Middle frontal gyrus (tissue), 1 donor: ENCODE results near the gene PRKN.
"Not testable (repeated sequence)": the region's sequence is repeated elsewhere in the genome, so short reads cannot be mapped to it uniquely, and the experiment has no call there.

Experiments
- DNase-seq: peaks from one replicate; pipeline ENCODE4 v3.0.0-alpha.2; 2015; ENCODE audit warnings: low spot score; ENCODE audit errors: extremely low spot score

Gene PRKN

DNA sequence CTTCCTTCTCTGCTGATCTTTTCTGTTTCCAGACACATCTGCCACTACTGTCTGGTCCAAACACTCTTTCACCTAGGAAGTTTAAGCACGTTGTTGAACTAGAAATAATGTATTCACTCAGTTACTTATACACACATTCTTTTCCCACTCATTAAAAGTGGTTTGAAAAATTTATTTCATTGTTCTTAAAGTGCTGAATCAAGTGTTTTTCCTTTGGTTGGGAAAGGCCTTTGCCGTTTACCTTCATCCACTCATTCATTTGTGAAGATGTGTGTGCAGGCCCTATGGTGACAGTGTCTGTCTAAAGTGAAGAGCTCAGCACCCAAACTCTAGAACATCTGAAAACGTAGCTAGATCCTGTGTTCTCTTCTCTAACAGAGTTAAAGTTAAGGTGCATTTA, 1389.6 kb downstream of the PRKN start:
- no peak for DNase-seq

DNA sequence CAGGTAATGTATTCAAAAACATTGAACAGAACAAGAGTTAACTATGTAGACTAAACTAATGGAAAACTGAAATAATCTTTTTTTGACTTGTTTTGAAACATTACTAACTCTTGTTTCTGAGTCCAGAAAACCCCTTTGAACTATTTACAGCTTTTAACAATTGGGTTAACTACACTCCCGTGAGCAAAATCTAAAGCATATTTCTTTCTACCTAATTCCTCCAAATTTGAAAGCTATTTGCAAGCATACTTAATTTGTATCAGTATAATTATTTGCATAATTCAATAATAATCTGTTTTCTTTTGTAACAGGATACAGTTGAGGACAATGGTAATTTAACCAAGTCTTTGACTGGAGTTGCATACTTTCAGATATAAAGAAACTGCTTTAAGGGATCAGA, 1391.1 kb downstream of the PRKN start:
- DNase-seq = no peak

DNA sequence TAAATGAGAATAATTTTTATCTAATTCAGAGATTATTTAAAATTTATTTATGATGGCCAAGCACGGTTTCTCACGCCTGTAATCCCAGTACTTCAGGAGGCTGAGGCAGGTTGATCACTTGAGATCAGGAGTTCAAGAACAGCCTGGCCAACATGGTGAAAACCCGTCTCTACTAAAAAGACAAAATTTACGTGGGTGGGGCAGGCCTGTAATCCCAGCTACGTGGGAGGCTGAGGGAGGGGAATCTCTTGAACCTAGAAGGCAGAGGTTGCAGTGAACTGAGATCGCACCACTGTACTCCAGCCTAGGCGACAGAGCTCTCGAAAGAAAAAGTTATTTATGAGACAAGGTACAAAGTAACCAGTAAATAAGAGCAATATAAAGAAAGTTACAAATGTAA, 1394.2 kb downstream of the PRKN start:
- no peak for DNase-seq

DNA sequence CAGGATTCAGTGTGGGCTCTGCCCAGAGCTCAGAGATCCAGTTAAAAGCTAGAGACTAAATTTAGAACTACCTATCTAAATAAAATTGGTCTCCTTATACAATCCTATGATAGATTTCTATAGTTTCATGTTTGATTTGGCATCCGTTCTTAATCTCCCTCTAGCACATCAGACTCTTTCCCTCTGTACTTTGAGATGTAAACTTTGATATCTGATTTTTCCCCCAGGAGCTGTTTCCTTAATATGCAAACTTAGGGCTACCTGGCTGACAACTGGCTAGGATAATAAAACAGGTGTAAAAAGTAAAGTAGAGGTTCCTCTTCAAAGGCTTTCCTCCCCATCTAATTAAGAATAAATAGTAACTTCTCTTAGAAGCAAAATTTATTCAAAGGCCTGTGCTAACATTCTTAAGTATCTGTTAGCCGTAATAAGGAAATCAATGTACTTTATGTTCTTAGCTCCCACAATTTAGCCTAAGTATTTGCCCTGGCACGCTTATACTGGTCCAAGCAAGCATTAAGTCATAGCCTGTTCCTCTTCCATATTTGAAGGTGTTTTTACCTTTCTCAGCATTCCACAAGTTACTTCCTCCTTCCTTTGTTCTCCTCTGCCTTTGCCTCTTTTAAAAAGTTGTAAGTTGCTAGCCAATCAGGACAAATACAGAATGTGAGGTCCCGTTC, 1396.0 kb downstream of the PRKN start:
- not testable (repeated sequence) for DNase-seq

DNA sequence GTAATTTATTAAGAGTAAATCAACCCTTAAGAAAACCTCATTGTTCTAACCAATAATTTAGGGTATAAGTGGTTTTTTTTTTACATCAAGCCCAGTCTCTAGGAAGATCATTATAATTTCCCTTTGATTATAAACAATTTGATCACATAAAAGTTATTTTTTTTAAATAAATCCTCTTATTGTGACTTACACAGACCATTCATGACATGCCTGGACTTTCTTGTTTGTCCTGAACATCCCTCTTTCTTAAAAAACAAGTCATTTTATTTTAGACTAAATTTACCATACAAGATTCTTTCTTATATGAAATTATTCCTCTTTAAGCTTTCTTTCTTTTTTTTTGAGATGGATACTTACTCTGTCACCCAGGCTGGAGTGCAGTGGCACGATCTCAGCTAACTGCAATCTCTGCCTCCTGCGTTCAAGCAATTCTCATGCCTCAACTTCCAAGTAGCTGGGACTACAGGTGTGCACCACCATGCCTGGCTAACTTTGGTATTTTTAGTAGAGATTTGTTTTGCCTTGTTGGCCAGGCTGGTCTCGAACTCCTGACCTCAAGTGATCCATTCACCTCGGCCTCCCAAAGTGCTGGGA, 1400.1 kb downstream of the PRKN start:
- DNase-seq = no peak

DNA sequence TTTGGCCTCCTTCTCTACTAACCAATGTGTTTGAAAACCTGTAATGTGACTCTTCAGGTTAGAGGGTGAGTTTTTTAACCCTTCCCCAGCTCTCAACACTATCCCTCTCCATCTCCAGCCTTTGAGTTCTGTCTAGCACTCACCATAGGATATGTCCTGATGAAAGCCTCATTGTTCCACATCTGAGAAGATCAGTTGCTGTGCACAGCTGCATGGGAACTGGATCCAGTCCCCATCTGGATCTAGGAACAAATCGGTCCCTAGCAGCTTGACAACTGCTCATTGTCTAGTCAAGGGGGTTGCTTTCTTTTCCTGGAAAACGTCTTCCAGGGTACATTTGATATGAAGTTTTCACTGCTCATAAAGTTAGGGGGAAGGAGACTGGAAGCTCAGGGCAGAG, 1408.3 kb downstream of the PRKN start:
- peak; percentile 69 for DNase-seq

DNA sequence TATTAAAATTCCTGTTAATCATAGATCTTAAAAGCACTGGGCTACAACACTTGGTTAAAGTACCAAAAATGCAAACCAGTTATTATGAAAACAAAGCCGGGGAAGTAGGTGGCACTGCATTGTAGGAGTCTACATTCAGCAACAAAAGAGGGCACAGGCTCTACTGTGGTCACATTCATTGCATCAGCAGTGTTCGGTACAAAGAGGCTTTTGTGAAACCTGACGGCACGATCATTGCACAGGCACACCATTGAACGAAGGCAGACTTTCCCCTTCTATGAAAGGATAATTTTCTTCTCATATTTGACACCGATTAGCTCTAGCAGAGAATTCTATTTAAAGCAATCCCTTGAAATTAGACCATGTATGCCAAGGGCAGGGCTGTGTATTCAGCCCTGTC, 1409.1 kb downstream of the PRKN start:
- DNase-seq = peak; percentile 53

DNA sequence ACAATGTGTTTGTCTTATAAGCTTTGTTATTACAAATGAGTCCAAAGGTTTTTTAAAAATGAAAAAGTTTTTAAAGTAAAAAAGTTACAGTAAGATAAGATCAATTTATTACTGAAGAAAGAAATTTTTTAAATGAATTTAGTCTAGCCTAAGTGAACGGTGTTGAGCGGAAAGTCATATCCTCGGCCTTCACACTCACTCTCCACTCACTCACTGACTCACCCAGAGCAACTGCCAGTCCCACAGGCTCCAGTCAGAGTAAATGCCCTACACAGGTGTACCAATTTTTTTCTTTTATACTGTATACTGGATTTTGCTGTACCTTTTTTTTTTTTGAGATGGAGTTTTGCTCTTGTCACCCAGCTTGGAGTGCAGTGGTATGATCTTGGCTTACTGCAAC, 1411.0 kb downstream of the PRKN start:
- DNase-seq = no peak

DNA sequence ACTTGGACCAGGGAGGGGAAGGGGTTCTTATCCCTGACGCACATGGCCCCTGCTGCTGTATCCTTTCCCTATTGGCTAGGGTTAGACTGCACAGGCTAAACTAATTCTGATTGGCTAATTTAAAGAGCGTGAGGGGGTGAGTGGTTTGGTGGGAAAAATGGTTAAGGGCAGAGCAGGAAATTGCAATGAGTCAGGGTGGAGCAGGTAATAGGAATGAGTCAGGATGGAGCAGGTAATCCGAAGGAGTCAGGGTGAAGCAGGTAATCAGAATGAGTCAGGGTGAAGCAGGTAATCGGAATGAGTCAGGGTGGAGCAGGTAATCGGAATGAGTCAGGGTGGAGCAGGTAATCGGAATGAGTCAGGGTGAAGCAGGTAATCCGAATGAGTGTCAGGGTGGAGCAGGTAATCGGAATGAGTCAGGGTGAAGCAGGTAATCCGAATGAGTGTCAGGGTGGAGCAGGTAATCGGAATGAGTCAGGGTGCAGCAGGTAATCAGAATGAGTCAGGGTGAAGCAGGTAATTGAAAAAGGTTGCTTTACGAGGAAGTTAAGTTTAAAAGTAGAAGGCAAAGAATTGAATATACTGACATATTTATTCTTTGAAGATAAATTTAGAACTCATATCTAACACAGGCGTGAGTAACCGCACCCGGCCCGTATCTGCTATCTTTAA, 1412.2 kb downstream of the PRKN start:
- not testable (repeated sequence) for DNase-seq

DNA sequence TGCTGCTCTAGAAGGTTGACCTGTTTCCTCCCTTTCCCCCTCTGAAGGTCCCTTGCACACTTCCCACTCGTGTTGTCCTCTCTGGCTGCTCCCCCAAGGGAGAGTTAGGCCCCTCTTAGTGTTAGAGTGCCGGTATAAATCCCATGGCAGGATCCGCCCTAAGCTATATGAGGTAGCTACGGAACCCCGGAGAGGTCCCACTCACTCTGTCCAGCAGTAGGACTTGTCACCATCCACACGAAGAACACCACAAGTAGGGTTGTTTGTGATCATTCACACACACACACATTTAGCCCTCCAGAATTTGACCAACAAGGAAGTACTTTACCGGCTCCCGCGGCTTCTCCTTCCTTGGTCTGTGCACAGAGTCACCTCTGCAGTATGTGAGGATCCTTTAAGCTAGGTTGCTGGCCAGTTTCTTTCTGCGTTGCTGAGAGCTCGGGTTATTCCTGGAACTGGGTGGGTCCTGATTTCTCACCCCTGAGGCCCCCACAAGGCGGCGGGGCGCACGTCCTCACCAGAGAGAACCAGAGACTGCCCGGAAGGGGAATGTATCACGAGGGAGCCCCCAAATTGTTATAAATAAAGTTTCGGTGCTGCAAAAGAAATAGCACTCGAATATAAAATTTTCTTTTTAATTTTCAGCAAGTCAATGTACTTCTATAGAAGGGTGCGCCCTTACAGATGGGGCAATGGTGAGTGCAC, 1412.9 kb downstream of the PRKN start:
- not testable (repeated sequence) for DNase-seq

DNA sequence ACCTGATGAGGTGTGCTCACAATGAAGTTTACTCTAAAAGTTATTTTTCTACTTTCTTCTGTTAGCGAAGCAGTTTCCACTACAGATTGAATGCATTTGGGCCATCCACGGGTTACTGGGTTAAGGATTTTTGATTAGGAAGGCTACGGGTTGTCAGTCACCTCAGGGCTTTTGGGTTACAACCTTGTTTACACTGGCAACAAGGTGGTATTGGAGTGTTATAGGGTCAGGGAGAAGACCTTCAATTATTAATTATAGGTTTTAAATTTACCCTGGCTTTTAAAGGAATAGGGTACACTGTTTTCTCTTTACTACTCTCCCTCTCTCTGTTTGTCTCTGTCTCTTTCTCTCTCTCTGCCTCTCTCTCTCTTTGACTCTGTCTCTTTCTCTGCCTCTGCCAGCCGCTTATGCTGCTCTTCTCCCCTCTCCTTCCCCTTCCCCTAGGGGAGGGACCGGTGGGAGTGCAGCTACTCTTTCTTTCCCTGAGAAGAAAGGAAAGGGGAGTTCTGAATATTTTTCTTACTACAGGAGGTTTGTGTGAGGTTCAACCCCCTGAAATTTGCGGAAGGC, 1413.5 kb downstream of the PRKN start:
- no peak for DNase-seq

DNA sequence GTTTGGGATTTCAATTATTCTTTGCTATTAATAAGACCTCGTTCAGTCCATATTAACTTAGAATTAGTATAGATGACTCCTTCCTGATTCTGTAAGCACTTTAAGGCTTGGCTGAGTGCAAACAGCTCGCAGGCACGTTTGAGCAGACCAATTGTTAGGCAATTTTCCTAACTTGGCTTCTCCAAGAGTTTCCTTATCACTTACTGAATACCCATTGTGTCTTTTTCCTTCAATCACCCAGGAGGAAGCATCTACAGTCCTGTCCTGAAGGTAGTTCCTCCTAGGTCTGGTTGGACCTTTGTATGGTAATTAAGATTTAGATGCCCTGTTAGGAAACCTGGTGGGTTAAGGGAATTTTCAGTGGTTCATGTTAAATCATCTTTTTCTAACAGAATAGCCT, 1414.1 kb downstream of the PRKN start:
- not testable (repeated sequence) for DNase-seq

DNA sequence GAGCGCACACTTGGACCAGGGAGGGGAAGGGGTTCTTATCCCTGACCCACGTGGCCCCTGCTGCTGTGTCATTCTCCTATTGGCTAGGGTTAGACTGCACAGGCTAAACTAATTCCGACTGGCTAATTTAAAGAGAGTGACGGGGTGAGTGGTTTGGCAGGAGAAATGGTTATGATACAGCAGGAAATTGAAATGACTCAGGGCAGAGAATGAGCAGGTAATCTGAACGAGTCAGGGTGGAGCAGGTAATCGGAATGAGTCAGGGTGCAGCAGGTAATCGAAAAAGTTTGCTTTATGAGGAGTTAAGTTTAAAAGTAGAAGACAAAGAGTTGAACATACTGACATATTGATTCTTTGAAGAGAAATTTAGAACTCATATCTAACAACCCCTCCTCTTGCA, 1417.8 kb downstream of the PRKN start:
- not testable (repeated sequence) for DNase-seq

DNA sequence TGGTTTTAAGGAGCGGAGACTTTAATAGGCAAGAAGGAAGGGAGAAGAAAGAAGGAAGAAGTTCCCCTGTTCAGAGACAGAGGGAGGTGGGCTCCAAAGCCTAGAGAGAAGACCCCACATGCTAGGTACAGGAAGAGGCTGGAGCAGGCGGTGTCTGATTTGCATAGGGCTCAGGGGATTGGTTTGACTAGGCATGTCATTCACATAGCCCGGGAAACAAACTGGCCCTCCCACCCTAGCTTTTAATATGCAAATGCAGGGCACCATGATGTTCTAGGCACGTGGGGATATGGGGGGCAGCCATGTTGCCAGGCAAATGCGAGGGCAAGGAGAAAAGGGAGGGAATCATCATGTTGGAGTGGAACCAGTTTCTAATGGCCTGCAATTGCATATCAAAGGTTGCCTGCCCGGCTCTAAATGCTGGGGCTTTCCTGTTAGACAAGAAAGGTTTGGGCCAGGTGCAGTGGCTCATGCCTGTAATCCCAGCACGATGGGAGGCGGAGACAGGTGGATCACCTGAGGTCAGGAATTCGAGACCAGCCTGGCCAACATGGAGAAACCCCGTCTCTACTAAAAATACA, 1419.4 kb downstream of the PRKN start:
- DNase-seq = no peak

DNA sequence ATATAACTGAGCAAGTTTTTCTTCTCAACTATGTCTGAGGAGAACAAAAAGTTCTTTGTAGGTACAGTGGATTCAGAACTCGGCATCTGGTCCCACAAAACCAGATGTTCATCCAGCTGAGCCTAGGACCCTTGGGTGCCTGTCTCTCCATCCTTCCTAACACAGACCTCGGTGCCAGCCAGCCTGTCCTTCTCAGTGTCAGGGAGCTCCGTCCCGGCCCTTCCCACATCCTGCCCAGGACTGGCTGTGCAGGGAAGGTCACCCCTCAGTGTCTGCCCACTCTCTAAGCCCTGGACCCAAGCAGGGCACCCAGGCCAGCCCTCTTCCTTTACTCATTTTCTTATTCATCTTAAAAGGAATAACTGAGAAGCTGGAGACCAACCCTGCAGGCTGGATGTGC, 1421.7 kb downstream of the PRKN start:
- no peak for DNase-seq

DNA sequence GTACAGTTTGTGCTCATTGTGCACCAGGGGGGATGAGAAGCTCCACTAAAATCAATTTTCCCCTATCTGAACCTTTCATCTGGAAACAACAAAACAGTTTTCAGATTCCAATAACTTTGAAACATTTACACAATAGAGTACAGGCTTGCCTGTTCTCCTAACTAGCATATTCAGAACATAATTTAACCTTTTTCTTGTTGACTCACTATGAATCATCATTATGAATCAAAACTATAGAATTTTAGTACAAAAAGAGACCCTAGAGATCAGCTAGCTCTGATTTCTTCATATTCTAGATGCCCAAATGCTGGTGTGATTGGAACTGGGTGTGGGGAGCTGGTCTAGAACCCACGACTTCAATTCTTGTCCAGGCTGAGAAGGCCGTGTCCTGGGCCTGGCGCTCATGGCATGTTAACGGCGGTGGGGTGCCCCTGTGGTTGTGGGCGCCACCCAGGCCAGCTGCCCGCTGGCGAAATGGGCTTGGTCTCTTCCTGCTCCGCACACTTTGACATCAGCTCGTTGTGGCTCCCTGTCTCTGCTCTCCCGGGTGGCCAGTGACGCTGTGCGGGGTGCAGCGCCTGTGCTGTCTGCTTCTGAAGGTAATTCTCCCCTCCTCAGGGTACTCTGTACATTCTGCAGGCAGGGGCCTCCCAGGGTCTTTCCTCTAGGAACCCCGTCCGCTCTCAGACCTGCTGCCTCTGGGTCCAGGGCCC, 1423.8 kb downstream of the PRKN start:
- DNase-seq = no peak

DNA sequence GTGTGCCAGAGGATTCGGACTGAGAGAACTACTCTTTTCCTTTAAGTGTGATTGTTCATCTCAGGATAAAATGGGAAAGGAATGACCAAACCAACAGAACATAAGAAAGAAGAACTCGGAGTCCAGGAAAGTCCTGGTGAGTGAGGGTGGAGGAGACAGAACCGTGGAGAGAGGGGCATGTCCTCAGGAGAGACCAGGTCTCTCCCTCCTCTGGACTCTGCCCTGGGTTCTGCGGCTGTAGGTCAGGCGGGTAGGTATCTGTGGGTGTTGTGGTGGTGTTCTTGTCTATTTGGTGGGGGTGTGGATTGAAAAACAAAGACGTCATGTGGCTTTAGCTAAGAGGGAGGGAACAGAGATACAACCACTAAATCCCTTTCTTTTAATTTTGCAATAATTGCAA, 1424.6 kb downstream of the PRKN start:
- no peak for DNase-seq

DNA sequence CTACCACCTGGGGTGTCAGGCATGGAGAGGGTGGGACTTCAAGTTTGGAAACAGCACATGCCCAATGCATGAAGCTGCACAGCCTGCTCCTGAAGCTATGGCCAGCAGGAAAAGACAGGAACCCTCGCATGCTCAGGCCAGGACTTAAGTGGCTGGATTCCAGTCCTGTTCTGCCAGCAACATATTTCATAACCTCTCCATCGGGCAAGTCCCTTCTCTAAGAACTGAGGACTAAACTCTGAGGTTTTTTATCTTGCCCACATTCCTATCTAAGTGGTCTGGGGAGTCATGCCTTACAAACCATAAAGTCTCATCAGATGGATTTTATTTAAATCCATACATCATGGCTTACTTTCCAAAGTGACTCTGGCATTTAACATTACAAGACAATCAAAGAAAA, 1426.2 kb downstream of the PRKN start:
- DNase-seq = no peak

DNA sequence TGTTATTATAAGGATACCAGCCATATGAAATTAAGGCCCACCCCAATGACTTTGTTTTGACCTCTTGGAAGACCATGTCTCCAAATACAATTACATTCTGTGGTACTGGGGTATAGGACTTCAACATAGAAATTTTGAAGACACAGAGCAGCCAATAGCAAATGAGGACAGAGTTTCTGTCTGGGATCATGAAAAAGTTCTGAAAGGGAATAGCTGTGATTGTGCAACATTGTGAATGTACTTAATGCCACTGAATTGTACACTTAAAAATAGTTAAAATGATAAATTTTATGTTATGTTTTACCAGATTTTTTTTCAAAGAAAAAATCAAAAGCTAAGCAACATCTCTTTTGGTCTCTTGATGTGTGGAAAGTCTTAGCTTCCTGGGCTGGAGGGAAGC, 1426.7 kb downstream of the PRKN start:
- no peak for DNase-seq

DNA sequence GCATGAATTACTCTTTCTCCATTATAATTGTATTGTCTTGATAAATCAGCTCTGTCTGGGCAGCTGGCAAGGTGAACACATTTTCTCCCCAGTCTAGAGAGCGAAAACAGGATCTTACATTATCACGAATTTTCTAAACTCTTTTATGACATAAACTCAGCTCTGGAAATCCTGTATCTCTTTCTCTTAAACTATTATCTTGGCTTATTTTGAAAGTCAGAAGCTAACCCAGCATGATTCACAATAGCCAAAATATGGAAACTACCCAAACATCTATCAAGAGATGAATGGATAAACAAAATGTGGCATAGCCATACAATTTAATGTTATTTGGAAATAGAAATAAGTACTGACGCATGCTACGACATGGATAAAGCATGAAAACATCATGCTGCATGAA, 1427.8 kb downstream of the PRKN start:
- no peak for DNase-seq
